Activated T-cell treated with anti-CD3 and anti-CD28 coated beads, Interleukin-2, amount 50 U/mL, for 4 hours (primary cell): ENCODE data around the gene SSU72. TPM values are rescaled to one million over a fixed set of nuclear protein-coding genes. Genes with fewer than 3 reads are reported as not detected.
A peak's percentile ranks its signal among the peaks of the same experiment; 100 is the strongest.
"Not testable (repeated sequence)": the region's sequence is repeated elsewhere in the genome, so short reads cannot be mapped to it uniquely, and the experiment has no call there.

Experiments
- ATAC-seq, 2 donors: fragments of 200-7000 bp; cut with Tn5 transposase; one replicate each; pipeline ENCODE4 v1.10.0; 2021
- DNase-seq: peaks from one replicate; pipeline ENCODE4 v3.0.0-alpha.2; 2020
- H3K27me3 Mint-ChIP-seq: one replicate; pipeline ENCODE4 v1.8.0; 2021; ENCODE audit warnings: low read depth, mixed read lengths
- H3K36me3 Mint-ChIP-seq: one replicate; pipeline ENCODE4 v1.8.0; 2022; ENCODE audit warnings: mixed read lengths; ENCODE audit not compliant: insufficient read depth
- H3K4me1 Mint-ChIP-seq: one replicate; pipeline ENCODE4 v1.8.0; 2021; ENCODE audit warnings: low read depth, mixed read lengths
- H3K4me3 Mint-ChIP-seq: one replicate; pipeline ENCODE4 v1.8.0; 2021; ENCODE audit warnings: mild to moderate bottlenecking, moderate library complexity, mixed read lengths
- H3K9me3 Mint-ChIP-seq: one replicate; pipeline ENCODE4 v1.8.0; 2021; ENCODE audit warnings: mixed read lengths
- total RNA-seq, 3 donors: library from RNA; stranded (reverse); gene quantifications; one replicate each; pipeline ENCODE4 v1.2.1, GENCODE V29; 2021

SSU72 gene
- total RNA-seq, 3 donors from 2014 or later, result 142 to 170 (median 148) TPM

DNA sequence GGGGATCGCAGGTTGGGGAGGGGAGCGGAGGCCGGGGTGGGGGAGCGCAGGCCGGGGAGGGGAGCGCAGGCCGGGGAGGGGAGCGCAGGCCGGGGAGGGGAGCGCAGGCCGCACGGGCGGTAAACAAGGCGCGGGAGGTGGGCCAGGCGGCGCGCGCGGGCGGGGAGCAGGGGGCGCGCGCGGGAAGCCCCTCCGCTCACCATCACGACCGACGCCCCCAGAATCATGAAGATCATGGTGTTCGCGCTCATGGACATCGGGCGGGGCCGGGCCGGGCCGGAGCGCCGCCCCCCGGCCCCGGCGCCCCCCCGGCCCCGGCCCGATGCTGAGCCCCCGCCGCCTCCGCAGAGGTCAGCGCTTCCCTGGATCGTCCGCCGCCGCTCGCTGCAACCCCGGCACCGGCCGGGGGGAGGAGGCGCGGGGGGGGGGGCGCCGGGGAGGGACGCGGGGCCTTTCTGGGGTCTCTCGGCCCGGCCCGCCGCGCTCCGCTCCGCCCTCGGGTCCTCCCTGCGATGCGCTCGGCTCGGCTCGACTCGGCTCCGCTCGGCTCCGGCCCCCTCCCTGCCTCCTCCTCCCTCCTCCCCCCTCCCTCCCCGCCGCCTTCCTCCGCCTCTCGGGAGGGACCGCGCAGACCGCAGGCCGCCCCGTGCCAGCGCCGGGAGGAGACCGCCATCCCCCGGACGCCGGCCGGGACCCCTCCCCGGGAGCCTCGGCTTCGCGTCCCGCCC, 34.4 kb downstream of the SSU72 start, which contains the start of gene TMEM240:
Gene TMEM240, minus strand, starts transcription at position 535 of the 728 bp plus-strand sequence. Its CDS starts 278 bp downstream, at position 257.
- Mint-ChIP-seq H3K36me3 (no peaks in the 10 kb centered on the region), H3K9me3 (no peaks in the 10 kb centered on the region), H3K4me3 (peak within 1 kb of the TSS; percentile 67), H3K4me1 (peaks cover 1% of the 10 kb centered on the region), H3K27me3 (no peaks in the 10 kb centered on the region)
- ATAC-seq, result peak; percentile 76 to 79
- DNase-seq, result peak; percentile 48

GRCh38 chr1:1539310-1540089, 35.2 kb downstream of the SSU72 start:
- no peaks in the 10 kb centered on the region for H3K9me3 Mint-ChIP-seq
- DNase-seq, result no peak
- no peaks in the 10 kb centered on the region for H3K27me3 Mint-ChIP-seq
- peak overlapping the region; percentile 67 for H3K4me3 Mint-ChIP-seq
- peak in 1 of 2 donors; percentile 5 for ATAC-seq
- peaks cover 1% of the 10 kb centered on the region for H3K4me1 Mint-ChIP-seq
- H3K36me3 Mint-ChIP-seq, result no peaks in the 10 kb centered on the region

- no peaks in the 10 kb centered on the region for H3K36me3 Mint-ChIP-seq
- H3K9me3 Mint-ChIP-seq, result no peaks in the 10 kb centered on the region
- H3K4me1 Mint-ChIP-seq, result peaks cover 1% of the 10 kb centered on the region
- H3K27me3 Mint-ChIP-seq, result no peaks in the 10 kb centered on the region
- no peak overlapping the region for H3K4me3 Mint-ChIP-seq
- ATAC-seq, result no peak
- DNase-seq, result no peak
Observed at GRCh38 chr1:1538989-1539309, 35.7 kb downstream of the SSU72 start.

GRCh38 chr1:1538334-1538733, 36.3 kb downstream of the SSU72 start:
- Mint-ChIP-seq H3K4me3 (no peak overlapping the region), H3K36me3 (no peaks in the 10 kb centered on the region), H3K27me3 (no peaks in the 10 kb centered on the region), H3K4me1 (peaks cover 1% of the 10 kb centered on the region), H3K9me3 (no peaks in the 10 kb centered on the region)
- ATAC-seq (no peak), DNase-seq (no peak)

GRCh38 chr1:1537626-1538250, 36.9 kb downstream of the SSU72 start:
- H3K36me3 Mint-ChIP-seq, result no peaks in the 10 kb centered on the region
- H3K9me3 Mint-ChIP-seq, result no peaks in the 10 kb centered on the region
- H3K4me1 Mint-ChIP-seq, result peaks cover 1% of the 10 kb centered on the region
- DNase-seq (no peak), ATAC-seq (no peak)
- H3K4me3 Mint-ChIP-seq, result no peak overlapping the region
- H3K27me3 Mint-ChIP-seq, result no peaks in the 10 kb centered on the region

DNA sequence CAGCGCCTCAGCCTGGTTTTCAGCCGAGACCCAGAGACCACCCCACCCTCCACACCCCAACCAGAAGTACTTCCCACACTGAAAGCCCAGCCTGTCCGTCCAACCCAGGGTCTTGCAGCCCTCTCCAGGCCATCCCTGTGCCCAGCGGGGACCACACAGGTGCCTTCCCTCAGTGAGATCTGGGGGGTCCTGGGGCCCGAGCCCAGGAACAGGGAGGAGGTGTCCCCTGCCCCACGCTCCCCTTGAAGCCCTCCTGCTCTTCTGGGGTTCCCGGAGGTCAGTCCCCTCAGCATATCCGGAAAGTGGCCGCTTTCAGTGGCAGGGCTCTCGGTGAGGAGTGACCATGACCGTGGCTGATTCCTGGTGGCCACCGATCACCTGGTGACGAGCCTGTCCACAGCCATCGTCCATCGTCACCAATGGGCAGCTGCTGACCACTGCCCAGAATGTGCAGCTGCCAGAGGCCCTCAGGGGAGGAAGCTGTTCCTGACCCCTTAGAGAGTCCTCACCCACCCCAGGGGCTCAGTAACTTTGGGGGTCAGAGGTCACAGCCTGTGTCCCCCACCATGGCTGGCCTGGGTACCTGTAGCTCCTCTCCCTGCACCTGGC, 37.6 kb downstream of the SSU72 start:
- no peaks in the 10 kb centered on the region for H3K27me3 Mint-ChIP-seq
- H3K4me1 Mint-ChIP-seq, result peaks cover 1% of the 10 kb centered on the region
- H3K36me3 Mint-ChIP-seq, result peaks cover 2% of the 10 kb centered on the region
- ATAC-seq (no peak), DNase-seq (no peak)
- H3K4me3 Mint-ChIP-seq, result no peak overlapping the region
- peaks cover 3% of the 10 kb centered on the region for H3K9me3 Mint-ChIP-seq

GRCh38 chr1:1536019-1536937, 38.4 kb downstream of the SSU72 start:
- no peak for ATAC-seq
- Mint-ChIP-seq H3K9me3 (peaks cover 5% of the 10 kb centered on the region), H3K4me3 (no peak overlapping the region), H3K4me1 (no peaks in the 10 kb centered on the region), H3K36me3 (peaks cover 4% of the 10 kb centered on the region), H3K27me3 (no peaks in the 10 kb centered on the region)
- DNase-seq, result no peak

GRCh38 chr1:1535201-1536018, 39.3 kb downstream of the SSU72 start:
- Mint-ChIP-seq H3K27me3 (no peaks in the 10 kb centered on the region), H3K9me3 (peaks cover 5% of the 10 kb centered on the region), H3K4me1 (no peaks in the 10 kb centered on the region), H3K36me3 (peaks cover 8% of the 10 kb centered on the region), H3K4me3 (no peak overlapping the region)
- DNase-seq (no peak), ATAC-seq (no peak)

- no peaks in the 10 kb centered on the region for H3K4me1 Mint-ChIP-seq
- ATAC-seq, result no peak
- peaks cover 14% of the 10 kb centered on the region for H3K36me3 Mint-ChIP-seq
- no peak for DNase-seq
- peaks cover 5% of the 10 kb centered on the region for H3K9me3 Mint-ChIP-seq
- H3K27me3 Mint-ChIP-seq, result no peaks in the 10 kb centered on the region
- H3K4me3 Mint-ChIP-seq, result no peak overlapping the region
Observed at GRCh38 chr1:1534401-1535154, 40.1 kb downstream of the SSU72 start.

- not testable (repeated sequence) for H3K9me3 Mint-ChIP-seq
Observed at GRCh38 chr1:1533894-1534291, 40.8 kb downstream of the SSU72 start.

DNA sequence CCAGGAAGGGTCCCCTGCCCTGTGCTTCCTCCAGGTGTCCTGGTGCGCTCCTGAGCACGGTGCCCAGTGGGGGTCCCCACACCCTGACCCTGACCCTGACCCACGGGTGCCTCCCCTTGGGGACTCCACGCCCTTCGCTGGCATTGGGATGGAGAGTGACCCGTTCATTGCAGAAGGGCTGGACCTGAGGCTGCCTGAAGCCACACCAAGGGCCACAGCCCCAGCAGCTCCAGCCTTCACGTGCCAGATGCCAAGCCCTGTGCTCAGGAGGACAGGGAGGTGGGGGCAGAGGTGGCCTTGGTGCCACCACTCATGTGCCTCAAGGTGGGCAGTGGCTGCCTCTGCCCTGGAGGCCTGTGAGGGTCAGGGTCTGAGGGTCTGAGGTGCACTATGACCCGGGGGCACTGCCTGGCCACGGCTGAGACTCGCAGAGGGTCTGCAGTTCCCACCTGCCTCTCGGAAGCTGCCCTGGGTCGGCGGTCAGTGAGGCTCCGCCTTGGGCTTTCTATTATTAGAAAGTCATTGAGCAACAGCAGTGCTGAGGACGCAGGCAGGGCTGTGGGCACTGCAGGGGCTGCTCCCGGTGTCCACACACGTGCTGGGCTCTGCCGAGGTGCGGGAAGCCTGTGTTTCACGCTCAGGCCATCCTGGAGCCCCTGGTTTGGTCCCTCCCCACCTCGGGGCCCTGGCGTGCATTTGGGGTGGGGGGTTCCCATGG, 41.3 kb downstream of the SSU72 start:
- DNase-seq, H3K4me1 Mint-ChIP-seq, ATAC-seq, H3K27me3 Mint-ChIP-seq, H3K9me3 Mint-ChIP-seq, H3K4me3 Mint-ChIP-seq: not testable (repeated sequence)
- peaks cover 16% of the 10 kb centered on the region for H3K36me3 Mint-ChIP-seq

More at GRCh38 chr1:1533894-1534291, 40.8 kb downstream of the SSU72 start:
- not testable (repeated sequence) for DNase-seq, H3K4me3 Mint-ChIP-seq, H3K4me1 Mint-ChIP-seq, H3K27me3 Mint-ChIP-seq, ATAC-seq
- peaks cover 16% of the 10 kb centered on the region for H3K36me3 Mint-ChIP-seq

- no peaks in the 10 kb centered on the region for H3K27me3 Mint-ChIP-seq
- no peak overlapping the region for H3K4me3 Mint-ChIP-seq
- peaks cover 5% of the 10 kb centered on the region for H3K9me3 Mint-ChIP-seq
- no peak for DNase-seq
- no peaks in the 10 kb centered on the region for H3K4me1 Mint-ChIP-seq
- ATAC-seq, result no peak
- peaks cover 18% of the 10 kb centered on the region for H3K36me3 Mint-ChIP-seq
Observed at GRCh38 chr1:1531947-1532346, 42.7 kb downstream of the SSU72 start.
